Glutamatergic neuron (in vitro differentiated cells): ENCODE results near the gene CLDN34. TPM values are rescaled to one million over a fixed set of nuclear protein-coding genes. Genes with fewer than 3 reads are reported as not detected.

ENCODE experiments used
- DNase-seq: peaks from one replicate; pipeline ENCODE4 v3.0.0; 2022
- H3K27ac Mint-ChIP-seq: one replicate; pipeline ENCODE4 v1.8.0; 2020; ENCODE audit warnings: mild to moderate bottlenecking, mixed read lengths, inconsistent platforms; ENCODE audit not compliant: unreplicated experiment
- H3K27me3 Mint-ChIP-seq: one replicate; pipeline ENCODE4 v1.8.0; 2020; ENCODE audit warnings: mild to moderate bottlenecking, moderate library complexity, mixed read lengths, inconsistent platforms; ENCODE audit not compliant: unreplicated experiment
- H3K36me3 Mint-ChIP-seq: one replicate; pipeline ENCODE4 v1.8.0; 2020; ENCODE audit warnings: mild to moderate bottlenecking, mixed read lengths, inconsistent platforms; ENCODE audit not compliant: unreplicated experiment
- H3K4me1 Mint-ChIP-seq: one replicate; pipeline ENCODE4 v1.8.0; 2020; ENCODE audit warnings: mild to moderate bottlenecking, low read depth, mixed read lengths, inconsistent platforms; ENCODE audit not compliant: unreplicated experiment
- H3K4me3 Mint-ChIP-seq: one replicate; pipeline ENCODE4 v1.8.0; 2020; ENCODE audit warnings: mild to moderate bottlenecking, mixed read lengths, inconsistent platforms; ENCODE audit not compliant: unreplicated experiment
- H3K9me3 Mint-ChIP-seq: one replicate; pipeline ENCODE4 v1.8.0; 2020; ENCODE audit warnings: mild to moderate bottlenecking, moderate library complexity, mixed read lengths, inconsistent platforms; ENCODE audit not compliant: unreplicated experiment
- CTCF ChIP-seq: fragments of 200-600 bp; sonication (generic); IDR thresholded peaks from one replicate; pipeline ENCODE4 v1.5.0; 2021; ENCODE audit not compliant: partially characterized antibody, unreplicated experiment
- total RNA-seq: library from RNA; stranded (reverse); fragmentation: NEBNext Ultra II Directional; extraction: Animal tissue kit (Norgen Biotek cat#: 25700); gene quantifications from one replicate; pipeline ENCODE4 v1.2.1, GENCODE V29; 2021; ENCODE audit not compliant: unreplicated experiment

CLDN34 gene
- total RNA-seq, 1 donor from 2014 or later = not detected

GRCh38 chrX:9948406-9948805 lies 18.8 kb upstream of the CLDN34 start:
- Mint-ChIP-seq H3K4me3 (no peak overlapping the region), H3K27ac (no peak overlapping the region), H3K4me1 (peaks cover 7% of the 10 kb centered on the region), H3K27me3 (no peaks in the 10 kb centered on the region), H3K9me3 (no peaks in the 10 kb centered on the region), H3K36me3 (no peaks in the 10 kb centered on the region)
- no peak for DNase-seq
- TF ChIP-seq CTCF = no peak

DNA sequence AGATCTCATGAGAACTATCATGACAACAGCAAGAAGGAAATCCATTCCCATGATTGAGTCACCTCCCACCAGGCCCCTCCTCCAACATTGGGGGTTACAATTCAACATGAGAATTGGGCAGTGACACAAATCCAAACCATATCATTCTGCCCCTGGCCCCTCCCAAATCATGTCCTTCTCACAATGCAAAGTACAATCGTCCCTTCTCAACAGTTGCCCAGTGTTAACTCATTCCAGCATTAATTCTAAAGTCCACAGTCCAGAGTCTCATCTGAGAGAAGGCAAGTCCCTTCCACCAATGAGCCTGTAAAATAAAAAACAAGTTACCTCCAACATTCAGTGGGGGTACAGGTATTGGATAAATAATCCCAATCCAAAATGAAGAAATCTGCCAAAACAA lies 14.9 kb upstream of the CLDN34 start:
- H3K9me3 Mint-ChIP-seq = peaks cover 1% of the 10 kb centered on the region
- no peak overlapping the region for H3K4me3 Mint-ChIP-seq
- H3K4me1 Mint-ChIP-seq = peaks cover 7% of the 10 kb centered on the region
- H3K36me3 Mint-ChIP-seq = no peaks in the 10 kb centered on the region
- H3K27me3 Mint-ChIP-seq = no peaks in the 10 kb centered on the region
- H3K27ac Mint-ChIP-seq = no peak overlapping the region
- no peak for TF ChIP-seq CTCF
- DNase-seq = no peak

GRCh38 chrX:9953396-9953795 lies 13.8 kb upstream of the CLDN34 start:
- Mint-ChIP-seq H3K4me1 (peaks cover 5% of the 10 kb centered on the region), H3K4me3 (no peak overlapping the region), H3K27ac (no peak overlapping the region), H3K36me3 (no peaks in the 10 kb centered on the region), H3K27me3 (no peaks in the 10 kb centered on the region), H3K9me3 (peaks cover 1% of the 10 kb centered on the region)
- no peak for TF ChIP-seq CTCF
- DNase-seq = no peak

DNA sequence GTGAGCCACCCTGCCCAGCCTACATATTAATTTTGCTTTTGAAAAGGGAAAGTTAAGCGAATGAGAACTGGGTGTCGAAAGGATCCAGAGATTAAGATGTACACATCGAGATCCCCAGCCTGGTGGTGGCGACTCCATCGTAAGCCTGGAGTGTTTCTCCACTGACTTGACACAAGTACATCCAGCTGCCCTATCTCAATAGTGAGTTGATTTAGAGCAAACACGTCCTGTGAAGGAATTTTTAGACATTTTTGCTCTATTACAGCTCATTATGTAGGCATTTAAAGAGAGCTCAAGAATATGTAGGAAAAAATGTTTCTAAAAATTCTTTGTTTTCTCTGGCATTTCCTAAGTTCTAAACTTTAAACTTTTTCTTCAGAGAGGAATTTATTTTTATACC lies 11.7 kb upstream of the CLDN34 start:
- H3K27me3 Mint-ChIP-seq = peaks cover 1% of the 10 kb centered on the region
- H3K4me1 Mint-ChIP-seq = no peaks in the 10 kb centered on the region
- no peak overlapping the region for H3K27ac Mint-ChIP-seq
- no peak overlapping the region for H3K4me3 Mint-ChIP-seq
- no peak for DNase-seq
- peaks cover 1% of the 10 kb centered on the region for H3K9me3 Mint-ChIP-seq
- H3K36me3 Mint-ChIP-seq = no peaks in the 10 kb centered on the region
- no peak for TF ChIP-seq CTCF

DNA sequence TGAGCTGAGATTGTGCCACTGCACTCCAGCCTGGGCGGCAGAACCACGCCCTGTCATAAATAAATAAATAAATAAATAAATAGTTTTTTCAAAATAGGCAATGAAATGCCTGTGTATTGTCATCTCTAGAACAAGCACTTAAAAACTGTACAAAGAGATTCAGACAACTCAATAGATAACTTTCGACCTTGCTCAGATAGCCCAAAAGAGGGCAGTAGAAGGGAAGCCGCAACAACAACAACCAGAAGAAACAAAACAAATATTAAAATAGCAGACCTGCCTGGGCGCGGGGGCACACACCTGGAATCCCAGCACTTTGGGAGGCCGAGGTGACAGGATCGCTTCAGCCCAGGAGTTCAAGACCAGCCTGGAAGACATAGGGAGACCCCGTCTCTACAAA lies 9.4 kb upstream of the CLDN34 start:
- Mint-ChIP-seq H3K9me3 (peaks cover 1% of the 10 kb centered on the region), H3K4me3 (no peak overlapping the region), H3K27me3 (peaks cover 1% of the 10 kb centered on the region), H3K27ac (no peak overlapping the region), H3K4me1 (no peaks in the 10 kb centered on the region), H3K36me3 (no peaks in the 10 kb centered on the region)
- DNase-seq = no peak
- TF ChIP-seq CTCF = no peak
